K562 (cell line): Measurements from ENCODE around the gene F13A1. TPM values are rescaled to one million over a fixed set of nuclear protein-coding genes. Genes with fewer than 3 reads are reported as not detected.

Experiments used
- ATAC-seq: fragments of 200-7000 bp; cut with Tn5 transposase; 3 replicates; pipeline ENCODE4 v1.9.1; 2020; ENCODE audit warnings: moderate library complexity
- BruUV-seq: library from RNA; stranded (reverse); fragments of 400-500 nt; replicated peaks from 2 replicates; lab custom pipeline; 2021; lab: Mats Ljungman, UMichigan
- CTCF ChIA-PET: fragments of 300-600 bp; formaldehyde crosslinking; extraction: SDS; loops from one replicate; lab custom pipeline; 2021; ENCODE audit warnings: low intra/inter-chr PET ratio; lab: Yijun Ruan, JAX
- POLR2A ChIA-PET: fragments of 300-600, 350-650 bp; sonication (Branson Sonifier 250); formaldehyde crosslinking; extraction: SDS; loops from one replicate; lab custom pipeline; 2021; ENCODE audit warnings: antibody characterized with exemption, inconsistent platforms; lab: Yijun Ruan, JAX
- DNase-seq, 4 experiments: peaks; one replicate each; pipeline versions ENCODE4 v3.0.0 to v3.0.0-alpha.2; 2011 to 2018; ENCODE audit warnings: low spot score in 3 of 4, mixed read lengths in 3 of 4; ENCODE audit errors: extremely low read depth in 1 of 4
- FAIRE-seq: peaks from 2 replicates; lab custom pipeline; 2011; peaks lifted over from hg19 to GRCh38; lab: Jason Lieb, UNC
- H2AFZ ChIP-seq: 2 replicates; pipeline ENCODE4 v1.6.0; 2011; ENCODE audit warnings: low read depth, low read length, control low read depth, inconsistent platforms
- H3K27ac ChIP-seq: fragments of 200-600 bp; 3 replicates; pipeline ENCODE4 v1.8.0; 2011; ENCODE audit warnings: low read depth, mild to moderate bottlenecking, control low read depth, inconsistent platforms, low read length, moderate library complexity, mixed read lengths; ENCODE audit errors: extremely low read depth
- H3K27me3 ChIP-seq, 2 experiments: fragments of 300-600 bp in 1 of 2; 2 replicates in 1 of 2; 3 replicates in 1 of 2; pipeline versions ENCODE4 v1.6.0 to v1.8.0; 2011; ENCODE audit warnings: inconsistent platforms in 2 of 2, low read length in 2 of 2, mild to moderate bottlenecking in 1 of 2, mixed read lengths in 1 of 2, moderate library complexity in 1 of 2; ENCODE audit not compliant: control insufficient read depth in 2 of 2, insufficient read depth in 2 of 2
- H3K36me3 ChIP-seq: fragments of 300-600 bp; 3 replicates; pipeline ENCODE4 v1.8.0; 2011; ENCODE audit warnings: mild to moderate bottlenecking, low read length, inconsistent platforms; ENCODE audit not compliant: control insufficient read depth, insufficient read depth
- H3K4me1 ChIP-seq, 2 experiments: fragments of 200-600 bp in 1 of 2; replicated peaks in 1 of 2; 2 replicates in 1 of 2; 3 replicates in 1 of 2; pipeline versions ENCODE4 v1.5.1 to v1.8.0; 2011; ENCODE audit warnings: inconsistent platforms in 2 of 2, low read length in 2 of 2, mild to moderate bottlenecking in 1 of 2, mixed read lengths in 1 of 2, moderate library complexity in 1 of 2; ENCODE audit not compliant: control insufficient read depth in 2 of 2, insufficient read depth in 2 of 2
- H3K4me2 ChIP-seq: 2 replicates; pipeline ENCODE4 v1.6.1; 2011; ENCODE audit warnings: low read length, control low read depth, inconsistent platforms, mixed read lengths; ENCODE audit not compliant: insufficient read depth
- H3K4me3 ChIP-seq: fragments of 200-600 bp; sonication (generic), shearing (Covaris generic); 2 replicates; pipeline ENCODE4 v1.5.1; 2016; ENCODE audit warnings: control low read depth, inconsistent platforms
- H3K79me2 ChIP-seq: fragments of 200-600 bp; 3 replicates; pipeline ENCODE4 v1.8.0; 2011; ENCODE audit warnings: low read length, inconsistent platforms; ENCODE audit not compliant: control insufficient read depth, insufficient read depth
- H3K9ac ChIP-seq, 2 experiments: 2 replicates each; pipeline versions ENCODE4 v1.6.0 to v1.6.1; 2011; ENCODE audit warnings: low read depth in 2 of 2, low read length in 2 of 2, control low read depth in 1 of 2, inconsistent platforms in 1 of 2, mild to moderate bottlenecking in 1 of 2, mixed read lengths in 1 of 2; ENCODE audit not compliant: insufficient read depth in 1 of 2
- H3K9me1 ChIP-seq: one replicate; pipeline ENCODE4 v1.6.0; 2011; ENCODE audit warnings: inconsistent platforms, mild to moderate bottlenecking, low read length, moderate library complexity; ENCODE audit not compliant: control insufficient read depth, insufficient read depth
- H3K9me3 ChIP-seq: replicated peaks from 2 replicates; pipeline ENCODE4 v1.5.1; 2011; ENCODE audit warnings: low read depth, low read length, inconsistent platforms; ENCODE audit not compliant: control insufficient read depth, insufficient read depth
- H4K20me1 ChIP-seq: replicated peaks from 2 replicates; pipeline ENCODE4 v1.6.1; 2011; ENCODE audit warnings: low read length, inconsistent platforms, mixed read lengths; ENCODE audit not compliant: control insufficient read depth, insufficient read depth
- EZH2 ChIP-seq: IDR thresholded peaks from 2 replicates; pipeline ENCODE4 v1.6.1; 2012; ENCODE audit warnings: low read depth, mild to moderate bottlenecking, inconsistent platforms, low read length, borderline replicate concordance
- HDAC1 ChIP-seq, 2 experiments: fragments of 450-650 bp; IDR thresholded peaks; 2 replicates each; pipeline ENCODE4 v1.6.1; 2016 to 2017; ENCODE audit warnings: inconsistent platforms in 1 of 2, mild to moderate bottlenecking in 1 of 2, moderate library complexity in 1 of 2
- HDGF ChIP-seq: fragments of 450-650 bp; IDR thresholded peaks from 2 replicates; pipeline ENCODE4 v1.6.1; 2016
- KDM4B ChIP-seq, 2 experiments: fragments of 450-650 bp in 1 of 2; sonication (generic) in 1 of 2; IDR thresholded peaks; 2 replicates each; pipeline ENCODE4 v1.6.1; 2016 to 2017; ENCODE audit warnings: borderline replicate concordance in 2 of 2, antibody characterized with exemption in 1 of 2, low read depth in 1 of 2, mild to moderate bottlenecking in 1 of 2
- MAFF ChIP-seq: IDR thresholded peaks from 2 replicates; pipeline ENCODE4 v1.6.1; 2012; ENCODE audit warnings: low read length, improper control_type of control experiment
- MAFK ChIP-seq: IDR thresholded peaks from 2 replicates; pipeline ENCODE4 v1.6.1; 2011; ENCODE audit warnings: low read length, improper control_type of control experiment
- SMAD1 ChIP-seq: fragments of 150-350 bp; IDR thresholded peaks from 2 replicates; pipeline ENCODE4 v1.6.1; 2014; ENCODE audit warnings: low read length, low read depth; ENCODE audit not compliant: partially characterized antibody
- ZNF316 ChIP-seq: fragments of 450-650 bp; IDR thresholded peaks from 2 replicates; pipeline ENCODE4 v1.6.1; 2016
- ZNF77 ChIP-seq: fragments of 250-450 bp; sonication (Bioruptor Pico); IDR thresholded peaks from 2 replicates; pipeline ENCODE4 v1.5.0; 2020
- WGBS: fragments of 100-300 bp; shearing (Covaris generic); methylation state at CpG from one replicate; pipeline ENCODE4 v1.1.6; 2016; ENCODE audit warnings: low coverage, mixed read lengths; ENCODE audit not compliant: insufficient coverage; ENCODE audit errors: missing lambda C conversion rate; 5-methylcytosine and 5-hydroxymethylcytosine counted together
- in situ Hi-C: fragments of 300-500 bp; cut with MboI; formaldehyde crosslinking; loops from 4 replicates; pipeline ENCODE4 v1.15.0; 2018; ENCODE audit warnings: inconsistent platforms, mixed read lengths
- intact Hi-C: fragments of 100-400 bp; cut with micrococcal nuclease; formaldehyde crosslinking; loops from 2 replicates; pipeline ENCODE4 v1.14.2; 2022
- polyA plus RNA-seq, 8 experiments: library from polyadenylated mRNA; depleted of rRNA in 4 of 8; stranded (reverse) in 5 of 8; unstranded in 3 of 8; fragments of >200 nt; fragmentation: Nextera tagmentation in 2 of 8; fragmentation: Illumina TruSeq in 1 of 8; extraction: Ambion mirVana in 2 of 8; extraction: Trizol in 1 of 8; gene quantifications; 2 replicates each; pipeline versions ENCODE4 v1.2.1 to v1.2.3, GENCODE V29; 2011 to 2014; ENCODE audit warnings: inconsistent platforms in 1 of 8, missing spikeins in 1 of 8
- total RNA-seq, 7 experiments: library from RNA; depleted of rRNA in 6 of 7; stranded (reverse); fragments of >200 nt in 6 of 7; fragmentation: Illumina TruSeq in 2 of 7; extraction: Trizol in 2 of 7; gene quantifications; 2 replicates each; pipeline versions ENCODE4 v1.2.1 to v1.2.3, GENCODE V29; 2011 to 2021; ENCODE audit warnings: low replicate concordance in 1 of 7

F13A1 gene
- total and polyA plus RNA-seq, 9 of the 15 experiments (the other 6 are each of a cell fraction or from before 2014, with no cell fraction given), result 0.33 TPM; not detected in 8

- CTCF ChIA-PET, result no interaction called here
- no peak overlapping the region for H2AFZ ChIP-seq
- H3K79me2 ChIP-seq, result no peaks in the 10 kb centered on the region
- H3K36me3 ChIP-seq, result no peaks in the 10 kb centered on the region
- no peak for FAIRE-seq
- H3K4me3 ChIP-seq, result no peak overlapping the region
- H3K9me3 ChIP-seq, result no peaks in the 10 kb centered on the region
- POLR2A ChIA-PET, result no interaction called here
- ATAC-seq, result no peak
- H3K27me3 ChIP-seq, result no peaks in the 10 kb centered on the region
- no peak overlapping the region for H3K4me2 ChIP-seq
- H4K20me1 ChIP-seq, result no peaks in the 10 kb centered on the region
- H3K9me1 ChIP-seq, result no peaks in the 10 kb centered on the region
- in situ Hi-C loops, result no loop called here
- H3K9ac ChIP-seq, result no peak overlapping the region
- TF ChIP-seq MAFK (peak; percentile 28; the same call in 1 of the 2 replicates), ZNF316 (peak; percentile 46; the same call in 1 of the 2 replicates), HDAC1 (IDR thresholded peaks at IDR 0.05) (no peak), MAFF (0 out of 2 replicates have a peak, but pooled peaks have one; percentile 20)
- TF ChIP-seq, all 486 proteins: peak for 3
- Histone ChIP-seq H3K4me1 (no peaks in the 10 kb centered on the region), H3K27ac (no peak overlapping the region)
- BruUV-seq, result no TSS peak
- DNase-seq, result no peak
- 0% methylated on average over 3 of the region's 3 CpGs for WGBS
- intact Hi-C loops, result no loop called here
These were observed 123.7 kb downstream of the F13A1 start for GRCh38 chr6:6196762-6197161.

GRCh38 chr6:6195080-6195479 lies 125.4 kb downstream of the F13A1 start:
- Histone ChIP-seq H3K4me1 (no peaks in the 10 kb centered on the region), H3K9me1 (no peaks in the 10 kb centered on the region), H4K20me1 (no peaks in the 10 kb centered on the region), H3K79me2 (no peaks in the 10 kb centered on the region), H3K9ac (no peak overlapping the region), H3K36me3 (no peaks in the 10 kb centered on the region), H2AFZ (no peak overlapping the region), H3K27ac (no peak overlapping the region), H3K4me2 (no peak overlapping the region), H3K4me3 (no peak overlapping the region), H3K9me3 (no peaks in the 10 kb centered on the region), H3K27me3 (no peaks in the 10 kb centered on the region)
- TF ChIP-seq ZNF77 (CRISPR knock-in tag) (no peak), SMAD1 (no peak), HDGF (no peak), EZH2 (no peak), KDM4B (IDR thresholded peaks at IDR 0.05; ENCODE audit: borderline replicate concordance in 2 of 2, low read depth in 1 of 2) (no peak)
- no peak for FAIRE-seq
- ChIA-PET CTCF (no interaction called here), POLR2A (no interaction called here)
- ATAC-seq, result no peak
- 0% methylated on average over 1 of the region's 1 CpG for WGBS
- BruUV-seq, result no TSS peak
- in situ Hi-C loops, result no loop called here
- intact Hi-C loops, result no loop called here
- no peak for DNase-seq
